HG02973 (cell line): Measurements from ENCODE around the gene IPCEF1.
"Not testable (repeated sequence)": the region's sequence is repeated elsewhere in the genome, so short reads cannot be mapped to it uniquely, and the experiment has no call there.

Experiments
- ATAC-seq: cut with Tn5 transposase; IDR thresholded peaks from one replicate; pipeline ENCODE4 v1.9.1; 2021; ENCODE audit warnings: moderate library complexity; ENCODE audit not compliant: unreplicated experiment

Gene IPCEF1

GRCh38 chr6:154337406-154338005 is 19.1 kb downstream of the IPCEF1 start:
- no peak for ATAC-seq

- ATAC-seq = not testable (repeated sequence)
Observed at GRCh38 chr6:154334147-154334546, 22.5 kb downstream of the IPCEF1 start.

DNA sequence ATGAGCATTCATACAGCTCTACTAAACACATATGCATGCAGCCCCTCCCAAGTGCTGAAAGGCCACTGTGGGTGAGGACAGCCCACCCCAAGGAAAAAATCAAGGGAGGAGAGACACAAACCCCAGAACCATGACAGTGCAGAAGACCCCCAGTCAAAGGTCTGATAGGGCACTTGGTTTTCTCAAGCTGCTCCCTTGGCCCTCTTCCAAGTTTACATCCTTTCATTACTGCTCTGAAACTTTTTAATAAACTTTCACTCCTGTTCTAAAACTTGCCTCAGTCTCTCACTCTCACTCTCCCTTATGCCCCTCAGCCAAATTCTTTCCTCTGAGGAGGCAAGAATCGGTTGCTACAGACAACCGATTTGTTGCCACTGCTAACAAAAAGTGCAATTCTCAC is 24.9 kb downstream of the IPCEF1 start:
- no peak for ATAC-seq

DNA sequence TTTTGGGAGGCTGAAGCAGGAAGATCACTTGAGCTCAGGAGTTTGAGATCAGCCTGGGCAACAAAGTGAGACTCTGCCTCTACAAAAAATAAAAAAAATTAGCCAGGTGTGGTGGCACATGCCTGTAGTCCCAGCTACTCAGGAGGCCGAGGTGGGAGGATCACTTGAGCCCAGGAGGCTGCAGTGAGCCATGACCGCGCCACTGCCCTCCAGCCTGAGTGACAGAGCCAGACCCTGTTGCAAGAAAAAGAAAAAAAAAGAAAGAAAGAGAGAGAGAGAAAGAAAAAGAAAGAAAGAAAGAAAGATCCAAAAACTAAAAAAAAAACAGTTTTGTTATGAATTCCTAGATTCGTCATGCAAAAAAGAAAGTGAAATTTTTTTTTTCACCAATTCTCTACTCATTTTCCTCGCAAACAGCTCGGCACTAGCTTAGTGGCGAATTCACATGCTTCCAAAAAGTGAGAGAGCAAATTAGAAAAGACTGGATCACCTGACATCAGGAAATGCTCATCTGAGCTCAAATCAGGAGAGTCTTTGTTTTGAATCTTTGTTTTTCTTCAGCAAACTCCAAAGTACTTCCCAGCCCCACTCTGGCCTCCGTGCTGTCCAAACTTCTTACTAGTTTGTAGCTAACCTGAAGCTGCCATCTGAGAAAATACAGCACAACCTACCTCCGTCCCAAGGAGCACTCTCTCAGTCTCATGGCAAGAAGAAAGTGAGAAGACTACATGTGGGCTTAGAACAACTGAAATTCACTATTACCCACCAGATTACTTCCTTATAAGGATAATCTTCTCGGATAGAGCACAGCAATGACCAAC is 27.0 kb downstream of the IPCEF1 start:
- no peak for ATAC-seq

DNA sequence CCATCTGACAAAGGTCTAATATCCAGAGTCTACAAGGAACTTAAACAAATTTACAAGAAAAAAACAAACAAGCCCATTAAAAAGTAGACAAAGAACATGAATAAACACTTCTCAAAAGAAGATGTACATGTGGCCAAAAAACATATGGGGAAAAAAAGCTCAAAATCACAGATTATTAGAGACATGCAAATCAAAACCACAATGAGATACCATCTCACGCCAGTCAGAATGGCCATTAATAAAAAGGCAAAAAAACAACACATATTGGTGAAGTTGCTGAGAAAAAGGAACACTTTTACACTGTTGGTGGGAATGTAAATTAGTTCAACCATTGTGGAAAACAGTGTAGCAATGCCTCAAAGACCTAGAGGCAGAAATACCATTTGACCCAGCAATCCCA is 29.3 kb downstream of the IPCEF1 start:
- ATAC-seq = not testable (repeated sequence)

GRCh38 chr6:154325142-154325541 is 31.5 kb downstream of the IPCEF1 start:
- ATAC-seq = no peak

- no peak for ATAC-seq
Observed at GRCh38 chr6:154320181-154320580, 36.4 kb downstream of the IPCEF1 start.

DNA sequence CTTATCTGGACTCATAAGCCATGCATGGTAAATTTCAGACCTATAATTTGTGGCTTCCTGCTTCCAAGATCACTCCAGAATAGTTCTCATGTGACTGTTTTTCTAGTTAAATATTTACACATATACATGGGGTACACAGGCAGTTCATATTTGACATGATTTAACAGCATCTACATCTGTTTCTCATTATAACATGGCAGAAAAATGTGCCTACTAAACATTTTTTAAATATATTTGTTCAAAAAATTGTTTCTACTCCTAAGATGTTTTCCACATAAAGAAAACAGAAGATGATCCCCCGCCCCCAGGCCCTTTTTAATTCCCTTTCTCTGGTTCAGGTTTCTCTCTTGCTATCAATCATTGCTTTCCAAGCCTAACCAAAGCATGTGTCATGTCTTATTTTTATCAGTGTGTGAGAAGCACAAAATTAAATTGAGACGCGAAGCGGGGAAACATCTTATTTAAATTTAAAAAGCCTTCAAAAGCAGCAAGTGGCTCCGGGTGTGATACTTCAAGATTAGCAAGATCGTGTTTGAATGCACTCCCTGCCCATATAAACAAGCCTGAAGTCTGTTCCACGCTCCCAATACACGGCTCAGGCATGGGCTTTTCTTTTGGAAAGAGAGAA is 37.3 kb downstream of the IPCEF1 start:
- no peak for ATAC-seq

DNA sequence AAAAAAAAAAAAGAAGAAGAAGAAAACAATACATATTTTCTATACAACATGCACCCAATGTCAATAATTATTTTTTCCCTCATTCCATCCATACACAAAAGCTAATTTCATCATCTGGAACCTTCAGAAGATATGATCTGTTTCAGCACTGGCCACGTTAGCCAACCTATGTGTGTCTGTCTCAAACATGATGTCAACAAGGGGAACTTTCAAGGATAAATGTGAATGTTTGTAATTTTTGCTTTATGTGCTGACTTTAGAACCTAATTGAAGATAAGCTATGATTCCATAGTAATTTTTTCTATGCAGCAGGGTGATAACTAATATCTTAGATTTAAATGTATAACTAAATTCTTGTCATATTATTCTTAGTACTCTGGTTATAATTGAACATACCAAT is 37.9 kb downstream of the IPCEF1 start:
- ATAC-seq = no peak

GRCh38 chr6:154316131-154316530 is 40.5 kb downstream of the IPCEF1 start:
- no peak for ATAC-seq

DNA sequence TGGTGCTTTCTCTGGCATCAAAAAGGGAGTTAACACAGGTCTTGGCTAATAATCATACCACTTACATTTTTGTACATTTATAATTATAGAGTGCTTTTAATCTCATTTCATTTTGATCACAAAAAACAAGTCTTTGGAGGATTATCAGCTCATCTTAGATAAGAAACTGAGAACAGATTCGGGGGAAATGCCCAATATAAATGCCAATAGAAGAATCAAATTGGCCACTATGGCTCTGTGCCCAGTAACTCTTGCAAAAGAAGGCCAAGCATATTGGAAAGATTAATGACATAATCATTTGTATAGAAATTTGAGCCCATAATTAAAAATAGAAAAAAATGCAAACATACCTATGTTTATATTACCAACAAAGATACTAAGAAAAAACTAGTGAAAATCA is 42.5 kb downstream of the IPCEF1 start:
- ATAC-seq = no peak

DNA sequence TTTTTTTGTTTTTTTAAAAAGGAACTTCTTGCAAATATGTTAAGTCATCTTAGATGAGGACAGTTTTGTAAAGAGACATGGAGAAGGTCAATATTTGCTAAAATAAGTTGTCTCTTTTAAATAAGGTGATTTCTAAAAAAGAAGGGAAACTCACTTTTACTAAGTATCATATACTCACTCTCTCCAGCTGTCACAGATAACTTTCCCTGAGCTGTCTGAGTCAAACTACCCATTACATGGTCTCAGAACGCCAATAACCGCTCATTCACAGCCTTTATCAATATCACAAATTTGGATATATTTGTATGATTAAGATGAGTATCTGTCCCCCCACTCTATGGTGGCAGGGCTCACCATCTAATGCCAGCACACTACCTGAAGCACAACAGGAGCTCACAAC is 47.6 kb downstream of the IPCEF1 start:
- ATAC-seq = no peak

DNA sequence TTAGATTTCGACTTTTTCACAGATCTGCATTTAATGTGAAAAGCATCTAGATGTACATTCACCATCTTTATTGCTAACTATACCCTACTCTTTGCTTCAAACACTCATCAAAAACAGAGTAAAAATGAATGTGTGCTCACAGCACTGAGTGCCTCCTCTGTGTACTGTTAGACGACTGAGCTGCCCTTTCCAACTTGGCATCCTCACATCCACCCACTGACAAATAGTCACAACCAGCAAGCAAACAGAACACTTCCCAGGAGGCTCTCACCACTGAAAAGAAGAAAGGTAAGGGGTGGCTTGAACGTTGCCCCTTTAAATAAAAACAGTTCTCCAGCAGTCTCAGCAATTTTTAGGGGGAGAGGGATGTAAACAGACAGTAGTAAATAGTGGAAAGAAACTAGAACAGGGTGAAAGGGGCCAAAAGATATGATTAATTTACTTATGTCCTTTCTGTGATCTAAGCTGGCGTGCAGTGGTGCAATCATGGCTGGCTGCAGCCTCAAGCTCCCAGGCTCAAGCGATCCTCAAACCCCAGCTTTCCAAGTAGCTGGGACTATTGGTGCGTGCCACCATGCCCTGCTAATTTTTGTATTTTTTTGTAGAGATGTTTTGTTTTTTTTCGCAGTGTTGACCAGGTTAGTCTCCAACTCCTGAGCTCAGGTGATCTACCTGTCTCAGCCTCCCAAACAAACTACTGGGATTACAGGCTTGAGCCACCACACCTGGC is 48.7 kb downstream of the IPCEF1 start:
- ATAC-seq = no peak

DNA sequence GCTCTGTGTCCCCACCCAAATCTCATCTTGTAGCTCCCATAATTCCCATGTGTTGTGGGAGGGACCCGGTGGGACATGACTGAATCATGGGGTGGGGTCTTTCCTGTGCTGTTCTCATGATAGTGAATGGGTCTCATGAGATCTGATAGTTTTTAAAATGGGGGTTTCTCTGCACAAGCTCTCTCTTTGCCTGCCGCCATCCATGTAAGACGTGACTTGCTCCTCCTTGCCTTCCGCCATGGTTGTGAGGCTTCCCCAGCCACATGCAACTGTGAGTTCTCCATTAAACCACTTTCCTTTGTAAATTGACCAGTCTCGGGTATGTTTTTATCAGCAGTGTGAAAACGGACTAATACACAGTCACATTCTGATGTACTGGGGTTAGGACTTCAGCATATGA is 49.5 kb downstream of the IPCEF1 start:
- not testable (repeated sequence) for ATAC-seq

DNA sequence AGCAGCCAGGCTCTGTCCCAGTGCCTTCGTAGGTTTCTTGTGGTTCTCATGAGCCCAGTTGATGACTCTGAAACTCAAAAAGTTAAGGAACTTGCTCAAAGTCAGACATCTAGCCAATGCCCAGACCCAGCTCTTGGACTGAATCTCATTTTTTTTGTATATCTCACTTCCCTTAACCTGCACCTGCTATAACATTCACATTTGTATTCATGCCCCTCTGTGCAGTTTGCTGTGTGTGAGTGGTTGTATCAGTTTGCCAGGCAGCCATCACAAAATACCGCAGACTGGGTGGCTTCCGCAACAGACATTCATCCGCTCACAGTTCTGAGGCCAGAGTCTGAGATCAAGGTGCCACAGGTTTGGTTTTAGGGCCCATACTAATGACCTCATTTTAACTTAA is 49.9 kb downstream of the IPCEF1 start:
- no peak for ATAC-seq

DNA sequence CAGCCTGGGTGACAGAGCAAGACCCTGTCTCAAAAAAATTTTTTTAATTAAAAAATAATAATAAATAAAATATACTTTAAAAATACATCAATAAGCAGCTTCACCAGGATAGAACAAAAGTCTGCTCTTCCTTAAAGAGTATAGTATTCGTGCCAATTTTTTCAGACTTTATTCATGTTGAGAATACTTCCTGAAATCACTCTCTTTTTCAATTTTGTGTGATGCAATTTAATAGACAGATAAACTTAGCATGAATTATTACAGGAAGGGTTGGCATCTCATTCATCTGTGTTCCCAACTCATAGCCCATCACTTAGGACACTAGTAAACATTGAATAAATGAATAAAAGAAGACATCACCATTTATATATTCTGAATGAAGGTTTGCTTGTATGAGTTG is 52.4 kb downstream of the IPCEF1 start:
- ATAC-seq = no peak

DNA sequence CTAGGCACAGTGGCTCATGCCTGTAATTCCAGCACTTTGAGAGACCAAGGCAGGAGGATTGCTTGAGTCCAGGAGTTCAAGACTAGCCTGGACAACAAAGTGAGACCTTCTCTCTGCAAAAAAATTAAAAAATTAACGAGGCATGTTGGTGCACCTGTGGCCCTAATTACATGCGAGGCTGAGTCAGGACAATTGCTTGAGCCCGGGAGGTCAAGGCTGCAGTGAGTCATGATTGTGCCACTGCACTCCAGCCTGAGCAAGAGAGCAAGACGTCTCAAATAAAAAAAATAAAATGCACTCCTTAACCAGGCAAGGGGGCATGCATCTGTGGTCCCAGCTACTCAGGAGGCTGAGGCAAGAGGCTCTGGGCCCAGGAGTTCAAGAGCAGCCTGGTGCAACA is 53.0 kb downstream of the IPCEF1 start:
- not testable (repeated sequence) for ATAC-seq

GRCh38 chr6:154301839-154302752 is 54.5 kb downstream of the IPCEF1 start:
- ATAC-seq = peak; percentile 96

DNA sequence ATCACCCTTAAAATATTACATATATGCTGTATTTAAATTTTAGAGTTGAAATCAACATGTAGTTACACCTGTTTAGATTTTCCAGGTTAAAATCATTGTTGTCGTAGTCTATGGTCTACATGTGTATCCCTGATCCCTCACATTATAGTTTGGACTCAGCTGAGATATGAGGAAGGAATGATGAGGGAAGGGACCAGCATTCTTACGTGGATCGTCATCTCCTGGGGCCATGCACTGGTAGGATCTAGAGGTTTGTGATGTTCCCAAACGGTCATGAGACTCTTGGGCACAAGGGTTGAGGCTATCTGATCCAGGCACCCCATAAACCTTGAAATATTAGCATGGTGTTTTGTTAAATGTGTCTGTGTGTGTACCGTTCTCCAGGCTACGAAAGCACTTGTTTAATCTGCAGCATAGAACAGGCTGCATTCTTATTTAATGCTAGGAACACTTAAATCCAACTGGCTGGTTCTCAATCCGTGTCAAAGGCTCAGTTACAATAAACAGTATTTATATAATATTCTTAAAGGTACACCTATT is 55.4 kb downstream of the IPCEF1 start:
- ATAC-seq = no peak

- ATAC-seq = peak; percentile 42
Observed at GRCh38 chr6:154298297-154298696, 58.3 kb downstream of the IPCEF1 start.
